Fibroblast of the aortic adventitia (primary cell): ENCODE measurements around the gene CD83. TPM values are rescaled to one million over a fixed set of nuclear protein-coding genes. Genes with fewer than 3 reads are reported as not detected.

Experiments used
- DNase-seq: peaks from one replicate; pipeline ENCODE4 v3.0.0-alpha.2; 2010; ENCODE audit warnings: low read depth
- H3K4me3 ChIP-seq: 2 replicates; pipeline ENCODE4 v1.5.1; 2011; ENCODE audit warnings: low read depth, mild to moderate bottlenecking, control low read depth, low read length, moderate library complexity
- total RNA-seq: library from RNA; depleted of rRNA; stranded (reverse); fragments of >200 nt; gene quantifications from 2 replicates; pipeline ENCODE4 v1.2.3, GENCODE V29; 2012; ENCODE audit warnings: low replicate concordance
- TF ChIP-seq, protein P1 (sequence below): IDR thresholded peaks from 2 replicates; pipeline ENCODE4 v1.5.1; 2011; ENCODE audit warnings: mild to moderate bottlenecking, low read length, control low read depth, inconsistent platforms; ENCODE audit not compliant: insufficient read depth

CD83 gene
- total RNA-seq, 1 donor: 1.4 TPM

DNA sequence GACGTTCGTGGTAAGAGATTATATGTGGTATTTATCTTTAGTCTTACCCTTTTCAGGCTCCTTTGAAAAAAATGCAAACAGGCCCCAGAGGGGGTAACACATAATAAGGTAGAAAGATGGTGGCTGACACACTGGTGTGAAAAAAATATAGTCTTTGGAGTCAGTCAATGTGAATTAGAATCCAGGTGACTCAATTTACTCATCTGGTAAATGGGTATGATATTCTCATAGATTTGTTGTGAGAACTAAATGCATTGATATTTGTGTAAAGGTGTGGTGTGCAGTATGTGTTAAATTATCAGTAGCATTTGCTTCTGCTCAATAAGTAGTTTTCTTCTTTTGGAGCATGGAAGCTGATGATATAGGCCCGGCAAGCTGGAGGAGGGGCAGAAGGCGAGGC lies 25.7 kb downstream of the CD83 start:
- TF ChIP-seq, protein P1, sequence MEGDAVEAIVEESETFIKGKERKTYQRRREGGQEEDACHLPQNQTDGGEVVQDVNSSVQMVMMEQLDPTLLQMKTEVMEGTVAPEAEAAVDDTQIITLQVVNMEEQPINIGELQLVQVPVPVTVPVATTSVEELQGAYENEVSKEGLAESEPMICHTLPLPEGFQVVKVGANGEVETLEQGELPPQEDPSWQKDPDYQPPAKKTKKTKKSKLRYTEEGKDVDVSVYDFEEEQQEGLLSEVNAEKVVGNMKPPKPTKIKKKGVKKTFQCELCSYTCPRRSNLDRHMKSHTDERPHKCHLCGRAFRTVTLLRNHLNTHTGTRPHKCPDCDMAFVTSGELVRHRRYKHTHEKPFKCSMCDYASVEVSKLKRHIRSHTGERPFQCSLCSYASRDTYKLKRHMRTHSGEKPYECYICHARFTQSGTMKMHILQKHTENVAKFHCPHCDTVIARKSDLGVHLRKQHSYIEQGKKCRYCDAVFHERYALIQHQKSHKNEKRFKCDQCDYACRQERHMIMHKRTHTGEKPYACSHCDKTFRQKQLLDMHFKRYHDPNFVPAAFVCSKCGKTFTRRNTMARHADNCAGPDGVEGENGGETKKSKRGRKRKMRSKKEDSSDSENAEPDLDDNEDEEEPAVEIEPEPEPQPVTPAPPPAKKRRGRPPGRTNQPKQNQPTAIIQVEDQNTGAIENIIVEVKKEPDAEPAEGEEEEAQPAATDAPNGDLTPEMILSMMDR: no peak
- H3K4me3 ChIP-seq: no peak overlapping the region
- DNase-seq: no peak

DNA sequence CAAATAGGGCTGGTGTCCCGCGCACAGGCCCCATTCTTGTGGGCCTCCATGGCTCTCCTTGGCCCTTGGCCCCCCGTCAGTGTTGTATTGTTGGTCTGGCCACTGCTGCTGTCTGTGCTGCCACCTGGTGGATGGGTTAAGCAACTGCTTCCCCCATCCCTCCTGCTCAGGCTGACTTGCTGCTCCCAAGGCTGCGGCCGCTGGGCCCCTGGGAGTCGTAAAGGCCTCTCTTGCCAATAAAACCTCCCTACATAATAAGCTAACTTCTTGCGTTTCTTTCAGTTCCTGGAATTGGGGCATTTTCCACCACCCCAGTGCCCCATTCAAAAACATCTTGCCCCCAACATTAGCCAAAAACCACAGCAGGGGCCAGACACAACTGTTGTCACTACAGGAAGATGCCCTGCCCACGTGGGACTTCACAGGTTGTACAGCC lies 27.1 kb downstream of the CD83 start:
- no peak overlapping the region for H3K4me3 ChIP-seq
- TF ChIP-seq, protein P1: peak; percentile 95
- peak; percentile 64 for DNase-seq

DNA sequence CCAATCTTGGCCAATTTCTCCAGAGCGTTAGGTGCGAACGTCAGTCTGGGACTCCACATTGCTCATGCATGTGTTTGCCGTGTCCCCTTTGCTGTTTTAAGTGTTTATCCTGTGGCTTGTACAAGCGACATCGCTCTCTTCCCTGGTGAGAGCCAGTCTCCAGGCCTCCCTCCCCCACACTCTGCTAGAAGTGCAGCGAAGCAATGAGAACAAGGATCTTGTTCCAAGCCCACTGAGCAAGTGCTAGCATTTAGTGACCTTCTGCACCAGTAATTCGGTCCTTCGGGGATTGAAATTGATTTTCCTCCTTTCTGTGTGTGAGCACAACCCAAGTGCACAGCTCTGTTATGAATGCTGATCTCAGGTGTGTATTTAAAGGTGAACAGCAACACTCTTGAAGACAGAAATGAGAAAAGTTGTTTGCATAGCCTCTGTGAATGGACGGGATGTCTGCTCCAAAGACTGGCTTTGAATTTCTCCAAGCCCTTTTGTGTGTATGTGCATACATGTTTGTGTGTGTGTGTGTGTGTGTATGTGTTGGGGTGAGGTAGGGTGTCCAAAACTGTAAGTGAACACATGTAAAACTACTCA lies 29.0 kb downstream of the CD83 start:
- TF ChIP-seq, protein P1: no peak
- no peak for DNase-seq
- H3K4me3 ChIP-seq: no peak overlapping the region

DNA sequence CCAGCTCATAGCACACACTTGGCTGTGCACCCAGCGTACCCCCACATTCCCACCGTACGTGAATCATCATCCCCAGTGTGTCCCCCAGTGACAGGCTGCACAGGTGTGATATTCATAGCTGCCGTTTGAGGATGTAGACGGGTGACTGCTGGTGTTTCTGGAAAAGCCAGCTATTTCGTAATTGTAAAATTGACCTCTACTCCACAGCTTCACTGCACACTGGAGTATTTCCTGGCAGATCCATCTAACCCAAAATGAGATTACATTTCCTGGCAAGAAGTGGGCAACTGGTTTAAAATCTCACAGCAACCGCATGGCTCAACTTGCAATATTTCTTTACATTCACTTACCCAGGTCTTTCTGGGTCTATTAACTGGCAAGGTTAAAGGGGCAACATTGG lies 30.3 kb downstream of the CD83 start:
- DNase-seq: no peak
- TF ChIP-seq, protein P1: no peak
- no peak overlapping the region for H3K4me3 ChIP-seq

DNA sequence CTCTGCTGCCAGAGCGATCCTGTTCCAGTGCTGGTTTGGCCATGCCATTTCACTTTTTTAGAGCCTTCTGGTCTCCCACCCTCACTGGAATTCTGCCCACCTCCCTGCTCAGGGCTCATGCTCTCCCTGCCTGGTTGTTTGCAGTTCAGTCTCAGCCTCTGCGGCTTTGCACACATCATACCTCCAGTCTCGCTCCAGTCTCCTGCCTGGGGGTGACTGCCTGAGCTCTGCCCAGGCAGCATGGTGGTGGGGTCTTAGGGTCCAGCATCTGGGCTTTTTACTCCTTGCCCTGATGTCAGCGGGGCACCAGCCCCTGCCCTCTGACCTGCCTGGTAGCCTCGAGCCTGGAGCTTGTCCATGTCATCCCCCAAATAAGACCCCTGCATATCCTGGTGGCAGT lies 30.9 kb downstream of the CD83 start:
- TF ChIP-seq, protein P1: no peak
- no peak for DNase-seq
- no peak overlapping the region for H3K4me3 ChIP-seq

DNA sequence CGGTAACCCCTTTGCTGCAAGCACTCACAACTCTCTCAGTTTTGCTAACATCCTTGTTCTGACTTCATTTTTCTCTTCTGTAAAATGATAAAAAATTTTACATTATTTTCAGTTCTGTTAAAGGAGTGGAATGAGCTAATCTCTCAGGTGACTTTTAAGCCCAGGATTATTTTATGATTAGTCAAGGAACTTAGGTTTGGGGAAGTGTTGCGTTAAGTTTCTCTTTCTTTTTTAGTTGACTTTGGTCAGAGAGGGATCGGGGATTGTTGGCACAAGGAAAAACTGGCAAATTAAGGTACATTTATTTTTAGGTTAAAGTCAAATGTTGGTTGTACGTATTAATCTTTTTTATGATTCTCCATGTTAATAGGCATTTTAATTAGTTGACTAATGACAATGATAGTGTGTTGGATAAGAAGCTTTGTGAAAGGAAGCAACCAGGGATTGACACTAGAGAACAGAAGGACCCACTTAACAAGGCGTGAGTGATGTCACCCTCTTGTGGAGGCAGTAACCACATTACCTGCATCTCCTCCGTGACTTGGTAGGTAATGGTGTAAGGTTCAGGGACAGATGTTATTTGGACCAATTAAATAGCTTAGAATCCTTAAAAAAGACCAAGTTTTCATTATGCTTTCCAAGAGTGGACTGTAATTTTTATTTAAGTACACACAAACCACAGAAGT lies 31.6 kb downstream of the CD83 start:
- no peak for DNase-seq
- H3K4me3 ChIP-seq: no peak overlapping the region
- TF ChIP-seq, protein P1: no peak
